Measurements from ENCODE around the gene PRKCB. TPM values are rescaled to one million over a fixed set of nuclear protein-coding genes. Genes with fewer than 3 reads are reported as not detected.
"Not testable (repeated sequence)": the region's sequence is repeated elsewhere in the genome, so short reads cannot be mapped to it uniquely, and the experiment has no call there.

The PRKCB gene
- total and polyA plus RNA-seq, 12 donors = 0.30 to 8.8 (median 1.1) TPM

GRCh38 chr16:24146518-24146917 is 310.7 kb downstream of the PRKCB start:
- intact Hi-C loops (cut with DNase I) = no loop called here
- Histone ChIP-seq H3K27me3 (peaks cover 0 to 8% (median 0%) of the 10 kb centered on the region in 7 donors), H3K27ac (no peak overlapping the region), H3K36me3 (no peaks in the 10 kb centered on the region), H3K4me3 (no peak overlapping the region), H3K4me1 (peaks cover 0 to 12% (median 6%) of the 10 kb centered on the region in 9 donors), H3K9me3 (no peaks in the 10 kb centered on the region)
- WGBS, 2 donors = 11 to 17% methylated on average over 7 of the region's 7 CpGs
- ATAC-seq (peak; percentile 12 to 85 (median 64)), DNase-seq (peak; percentile 13 to 18)
- TF ChIP-seq, protein P1, sequence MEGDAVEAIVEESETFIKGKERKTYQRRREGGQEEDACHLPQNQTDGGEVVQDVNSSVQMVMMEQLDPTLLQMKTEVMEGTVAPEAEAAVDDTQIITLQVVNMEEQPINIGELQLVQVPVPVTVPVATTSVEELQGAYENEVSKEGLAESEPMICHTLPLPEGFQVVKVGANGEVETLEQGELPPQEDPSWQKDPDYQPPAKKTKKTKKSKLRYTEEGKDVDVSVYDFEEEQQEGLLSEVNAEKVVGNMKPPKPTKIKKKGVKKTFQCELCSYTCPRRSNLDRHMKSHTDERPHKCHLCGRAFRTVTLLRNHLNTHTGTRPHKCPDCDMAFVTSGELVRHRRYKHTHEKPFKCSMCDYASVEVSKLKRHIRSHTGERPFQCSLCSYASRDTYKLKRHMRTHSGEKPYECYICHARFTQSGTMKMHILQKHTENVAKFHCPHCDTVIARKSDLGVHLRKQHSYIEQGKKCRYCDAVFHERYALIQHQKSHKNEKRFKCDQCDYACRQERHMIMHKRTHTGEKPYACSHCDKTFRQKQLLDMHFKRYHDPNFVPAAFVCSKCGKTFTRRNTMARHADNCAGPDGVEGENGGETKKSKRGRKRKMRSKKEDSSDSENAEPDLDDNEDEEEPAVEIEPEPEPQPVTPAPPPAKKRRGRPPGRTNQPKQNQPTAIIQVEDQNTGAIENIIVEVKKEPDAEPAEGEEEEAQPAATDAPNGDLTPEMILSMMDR (IDR thresholded peaks at IDR 0.05) = no peak

DNA sequence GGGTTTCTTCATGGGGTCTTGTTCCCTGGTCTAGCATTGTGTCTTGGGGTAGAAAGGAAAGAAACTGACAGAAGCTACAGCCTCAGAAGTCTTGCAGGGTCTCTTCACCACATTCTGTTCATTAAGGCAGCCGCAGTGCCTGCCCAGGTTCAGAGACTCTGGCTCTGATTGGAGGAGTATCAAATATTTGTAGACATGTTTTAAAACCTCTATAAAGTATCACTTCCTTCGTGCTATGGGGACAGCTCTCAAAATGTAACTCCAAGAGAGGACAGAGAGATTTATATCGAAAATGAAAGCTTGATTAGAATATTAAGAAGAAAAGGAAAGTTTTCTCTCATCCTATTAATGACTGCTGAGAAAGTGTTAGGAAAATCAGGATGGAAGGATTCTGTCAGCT is 313.3 kb downstream of the PRKCB start:
- H3K27ac ChIP-seq = no peak overlapping the region
- no peaks in the 10 kb centered on the region for H3K9me3 ChIP-seq
- H3K27me3 ChIP-seq = peaks cover 0 to 2% (median 0%) of the 10 kb centered on the region in 7 donors
- 82 to 91% methylated on average over 3 of the region's 3 CpGs for whole genome bisulfite sequencing, 2 donors
- intact Hi-C loops (cut with DNase I) = no loop called here
- ATAC-seq = no peak
- no peak overlapping the region for H3K4me3 ChIP-seq
- H3K4me1 ChIP-seq = peaks cover 0 to 14% (median 6%) of the 10 kb centered on the region in 9 donors
- H3K36me3 ChIP-seq = no peaks in the 10 kb centered on the region
- TF ChIP-seq, protein P1 (IDR thresholded peaks at IDR 0.05) = no peak
- no peak for DNase-seq

DNA sequence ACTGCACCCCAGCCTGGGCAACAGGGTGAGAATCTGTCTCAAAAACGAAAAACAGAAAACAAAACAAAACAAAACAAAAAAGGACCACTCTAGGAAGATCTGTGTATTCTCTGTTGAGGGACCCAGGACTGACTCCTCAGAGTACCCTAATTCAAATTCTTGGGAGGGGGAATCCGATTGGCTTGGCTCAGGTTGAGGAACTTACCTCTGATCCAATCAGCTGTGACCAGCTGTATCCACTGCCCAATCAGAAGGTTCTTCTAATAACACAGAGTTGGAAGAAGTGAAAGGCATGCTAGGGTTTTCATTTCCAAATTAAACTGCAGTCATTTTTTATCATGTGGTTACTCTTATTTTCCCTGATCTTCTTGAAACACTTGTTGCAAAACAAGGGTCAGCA is 314.5 kb downstream of the PRKCB start:
- Histone ChIP-seq H3K27ac (no peak overlapping the region), H3K36me3 (peaks cover 0 to 10% (median 0%) of the 10 kb centered on the region in 9 donors), H3K27me3 (no peaks in the 10 kb centered on the region), H3K9me3 (no peaks in the 10 kb centered on the region), H3K4me3 (no peak overlapping the region), H3K4me1 (peaks cover 0 to 14% (median 6%) of the 10 kb centered on the region in 9 donors)
- TF ChIP-seq, protein P1 (IDR thresholded peaks at IDR 0.05) = no peak
- intact Hi-C loops (cut with DNase I) = loop anchor here in 1 of 10 donors (10.0 kb wide), 1 partner anchor 65 kb away; no protein-coding TSS in a partner anchor
- WGBS, 2 donors = 85 to 95% methylated on average over 2 of the region's 2 CpGs
- no peak for DNase-seq
- no peak for ATAC-seq

- intact Hi-C loops (cut with DNase I) = loop anchor here in 1 of 10 donors (10.0 kb wide), 1 partner anchor 63 kb away; no protein-coding TSS in a partner anchor
- 38 to 40% methylated on average over 5 of the region's 5 CpGs for WGBS, 2 donors
Observed at GRCh38 chr16:24151482-24151939, 315.7 kb downstream of the PRKCB start.

GRCh38 chr16:24152048-24152447 is 316.3 kb downstream of the PRKCB start:
- ATAC-seq, H3K9me3 ChIP-seq, DNase-seq, H3K27me3 ChIP-seq, H3K27ac ChIP-seq, H3K4me3 ChIP-seq, H3K4me1 ChIP-seq: not testable (repeated sequence)
- WGBS, 2 donors = 57 to 58% methylated on average over 10 of the region's 10 CpGs
- peaks cover 0 to 22% (median 0%) of the 10 kb centered on the region in 9 donors for H3K36me3 ChIP-seq
- intact Hi-C loops (cut with DNase I) = loop anchor here in 1 of 10 donors (10.0 kb wide), 1 partner anchor 63 kb away; no protein-coding TSS in a partner anchor

More at GRCh38 chr16:24151482-24151939, 315.7 kb downstream of the PRKCB start:
- no peak overlapping the region for H3K27ac ChIP-seq
- no peaks in the 10 kb centered on the region for H3K27me3 ChIP-seq
- H3K4me1 ChIP-seq = peaks cover 0 to 7% (median under 1%) of the 10 kb centered on the region in 9 donors
- H3K36me3 ChIP-seq = peaks cover 0 to 18% (median 0%) of the 10 kb centered on the region in 9 donors
- TF ChIP-seq, protein P1 (IDR thresholded peaks at IDR 0.05) = no peak
- no peak for ATAC-seq
- no peak for DNase-seq
- H3K4me3 ChIP-seq = no peak overlapping the region
- no peaks in the 10 kb centered on the region for H3K9me3 ChIP-seq
